HEK293 (cell line): ENCODE results near the gene SERTAD4.
A peak's percentile ranks its signal among the peaks of the same experiment; 100 is the strongest.

Experiments used
- CTCF ChIA-PET: fragments of 350-600 bp; formaldehyde crosslinking; extraction: SDS; loops from one replicate; lab custom pipeline; 2021; ENCODE audit warnings: antibody characterized with exemption; lab: Yijun Ruan, JAX
- POLR2A ChIA-PET: fragments of 300-600 bp; formaldehyde crosslinking; extraction: SDS; loops from one replicate; lab custom pipeline; 2020; ENCODE audit warnings: antibody characterized with exemption, inconsistent platforms; lab: Yijun Ruan, JAX
- H3K27ac ChIP-seq: fragments of 200-500 bp; sonication (Bioruptor generic); 2 replicates; pipeline ENCODE4 v1.5.1; 2014; ENCODE audit warnings: low read depth, low read length, control low read depth, inconsistent platforms; ENCODE audit errors: extremely low read depth
- H3K36me3 ChIP-seq, 2 experiments: fragments of 200-500 bp in 1 of 2; sonication (Bioruptor generic) in 1 of 2; 1 replicate in 1 of 2; 2 replicates in 1 of 2; pipeline ENCODE4 v1.5.1; 2014 to 2017; ENCODE audit warnings: inconsistent platforms in 2 of 2, low read length in 2 of 2; ENCODE audit not compliant: control insufficient read depth in 2 of 2, insufficient read depth in 1 of 2
- H3K4me1 ChIP-seq: fragments of 200-500 bp; sonication (Bioruptor generic); 2 replicates; pipeline ENCODE4 v1.5.1; 2014; ENCODE audit warnings: mild to moderate bottlenecking, low read length, inconsistent platforms; ENCODE audit not compliant: control insufficient read depth, insufficient read depth
- H3K4me3 ChIP-seq: 2 replicates; pipeline ENCODE4 v1.5.1; 2011; ENCODE audit warnings: low read depth, mild to moderate bottlenecking, control low read depth, low read length, moderate library complexity
- H3K9me3 ChIP-seq: fragments of 200-500 bp; sonication (Bioruptor generic); 2 replicates; pipeline ENCODE4 v1.5.1; 2014; ENCODE audit warnings: low read depth, low read length, inconsistent platforms; ENCODE audit not compliant: control insufficient read depth, insufficient read depth
- KLF1 ChIP-seq: fragments of 450-650 bp; formaldehyde crosslinking; IDR thresholded peaks from 2 replicates; pipeline ENCODE4 v1.5.1; 2016; ENCODE audit warnings: missing biosample characterization, missing genetic modification characterization
- KLF16 ChIP-seq: fragments of 450-650 bp; formaldehyde crosslinking; IDR thresholded peaks from 2 replicates; pipeline ENCODE4 v1.5.1; 2017; ENCODE audit warnings: missing biosample characterization, missing genetic modification characterization
- KLF7 ChIP-seq: fragments of 450-650 bp; formaldehyde crosslinking; IDR thresholded peaks from 2 replicates; pipeline ENCODE4 v1.5.1; 2016; ENCODE audit warnings: missing biosample characterization, missing genetic modification characterization, borderline replicate concordance
- OVOL3 ChIP-seq: fragments of 450-650 bp; formaldehyde crosslinking; IDR thresholded peaks from 2 replicates; pipeline ENCODE4 v1.5.1; 2016; ENCODE audit warnings: missing biosample characterization, missing genetic modification characterization
- SP2 ChIP-seq: fragments of 450-650 bp; formaldehyde crosslinking; IDR thresholded peaks from 2 replicates; pipeline ENCODE4 v1.5.1; 2016; ENCODE audit warnings: missing biosample characterization, missing genetic modification characterization
- ZBTB20 ChIP-seq: fragments of 450-650 bp; formaldehyde crosslinking; IDR thresholded peaks from 2 replicates; pipeline ENCODE4 v1.5.1; 2016; ENCODE audit warnings: missing biosample characterization, missing genetic modification characterization
- ZBTB48 ChIP-seq: fragments of 450-650 bp; formaldehyde crosslinking; IDR thresholded peaks from 2 replicates; pipeline ENCODE4 v1.5.1; 2016; ENCODE audit warnings: missing biosample characterization, missing genetic modification characterization
- ZEB2 ChIP-seq: fragments of 450-650 bp; formaldehyde crosslinking; IDR thresholded peaks from 2 replicates; pipeline ENCODE4 v1.5.1; 2016; ENCODE audit warnings: missing biosample characterization, missing genetic modification characterization
- ZFP69B ChIP-seq: fragments of 450-650 bp; formaldehyde crosslinking; IDR thresholded peaks from 2 replicates; pipeline ENCODE4 v1.5.1; 2016; ENCODE audit warnings: missing biosample characterization, missing genetic modification characterization
- ZNF112 ChIP-seq: fragments of 450-650 bp; formaldehyde crosslinking; IDR thresholded peaks from 2 replicates; pipeline ENCODE4 v1.5.0; 2017; ENCODE audit warnings: missing biosample characterization, missing genetic modification characterization
- ZNF175 ChIP-seq: fragments of 450-650 bp; formaldehyde crosslinking; IDR thresholded peaks from 2 replicates; pipeline ENCODE4 v1.5.1; 2016; ENCODE audit warnings: missing biosample characterization, missing genetic modification characterization
- ZNF202 ChIP-seq: fragments of 450-650 bp; formaldehyde crosslinking; IDR thresholded peaks from 2 replicates; pipeline ENCODE4 v1.5.1; 2016; ENCODE audit warnings: missing biosample characterization, missing genetic modification characterization, borderline replicate concordance
- ZNF214 ChIP-seq: fragments of 450-650 bp; formaldehyde crosslinking; IDR thresholded peaks from 2 replicates; pipeline ENCODE4 v1.5.1; 2017; ENCODE audit warnings: missing biosample characterization, mild to moderate bottlenecking, missing genetic modification characterization, borderline replicate concordance
- ZNF274 ChIP-seq, 2 experiments: fragments of 200-500 bp in 1 of 2; fragments of 450-650 bp in 1 of 2; sonication (Bioruptor generic) in 1 of 2; formaldehyde crosslinking in 1 of 2; IDR thresholded peaks; 2 replicates each; pipeline versions ENCODE4 v1.5.1 to v1.6.1; 2014 to 2016; ENCODE audit warnings: borderline replicate concordance in 1 of 2, inconsistent platforms in 1 of 2, low read length in 1 of 2, missing biosample characterization in 1 of 2, missing genetic modification characterization in 1 of 2
- ZNF292 ChIP-seq: fragments of 450-650 bp; formaldehyde crosslinking; IDR thresholded peaks from 2 replicates; pipeline ENCODE4 v1.5.1; 2016; ENCODE audit warnings: low read depth, missing biosample characterization, missing genetic modification characterization, borderline replicate concordance
- ZNF324 ChIP-seq: fragments of 450-650 bp; formaldehyde crosslinking; IDR thresholded peaks from 2 replicates; pipeline ENCODE4 v1.5.1; 2016; ENCODE audit warnings: missing biosample characterization, missing genetic modification characterization
- ZNF391 ChIP-seq: fragments of 450-650 bp; formaldehyde crosslinking; IDR thresholded peaks from 2 replicates; pipeline ENCODE4 v1.5.1; 2016; ENCODE audit warnings: low read depth, missing biosample characterization, missing genetic modification characterization, borderline replicate concordance
- ZNF416 ChIP-seq: fragments of 450-650 bp; formaldehyde crosslinking; IDR thresholded peaks from 2 replicates; pipeline ENCODE4 v1.5.1; 2016; ENCODE audit warnings: missing biosample characterization, missing genetic modification characterization
- ZNF664 ChIP-seq: fragments of 450-650 bp; formaldehyde crosslinking; IDR thresholded peaks from 2 replicates; pipeline ENCODE4 v1.5.1; 2016; ENCODE audit warnings: missing biosample characterization, missing genetic modification characterization
- ZNF677 ChIP-seq: fragments of 450-650 bp; IDR thresholded peaks from 2 replicates; pipeline ENCODE4 v1.5.0; 2018; ENCODE audit warnings: missing biosample characterization, mild to moderate bottlenecking, missing genetic modification characterization, moderate library complexity
- ZNF776 ChIP-seq: fragments of 450-650 bp; formaldehyde crosslinking; IDR thresholded peaks from 2 replicates; pipeline ENCODE4 v1.5.0; 2017; ENCODE audit warnings: missing biosample characterization, missing genetic modification characterization, borderline replicate concordance
- TF ChIP-seq, protein P1 (sequence below): fragments of 450-650 bp; formaldehyde crosslinking; IDR thresholded peaks from 2 replicates; pipeline ENCODE4 v1.5.1; 2016; ENCODE audit warnings: missing biosample characterization, missing genetic modification characterization
- TF ChIP-seq, protein P2 (sequence below): fragments of 450-650 bp; formaldehyde crosslinking; IDR thresholded peaks from 2 replicates; pipeline ENCODE4 v1.5.1; 2016; ENCODE audit warnings: missing biosample characterization, missing genetic modification characterization, low read depth
- TF ChIP-seq, protein P3 (sequence below): fragments of 450-650 bp; formaldehyde crosslinking; IDR thresholded peaks from 2 replicates; pipeline ENCODE4 v1.5.1; 2016; ENCODE audit warnings: missing biosample characterization, missing genetic modification characterization
- TF ChIP-seq, protein P4 (sequence below): fragments of 450-650 bp; formaldehyde crosslinking; IDR thresholded peaks from 2 replicates; pipeline ENCODE4 v1.5.1; 2016; ENCODE audit warnings: missing biosample characterization, missing genetic modification characterization
- TF ChIP-seq, protein P5 (sequence below): fragments of 450-650 bp; formaldehyde crosslinking; IDR thresholded peaks from 2 replicates; pipeline ENCODE4 v1.5.1; 2017; ENCODE audit warnings: missing biosample characterization, missing genetic modification characterization

SERTAD4 gene

DNA sequence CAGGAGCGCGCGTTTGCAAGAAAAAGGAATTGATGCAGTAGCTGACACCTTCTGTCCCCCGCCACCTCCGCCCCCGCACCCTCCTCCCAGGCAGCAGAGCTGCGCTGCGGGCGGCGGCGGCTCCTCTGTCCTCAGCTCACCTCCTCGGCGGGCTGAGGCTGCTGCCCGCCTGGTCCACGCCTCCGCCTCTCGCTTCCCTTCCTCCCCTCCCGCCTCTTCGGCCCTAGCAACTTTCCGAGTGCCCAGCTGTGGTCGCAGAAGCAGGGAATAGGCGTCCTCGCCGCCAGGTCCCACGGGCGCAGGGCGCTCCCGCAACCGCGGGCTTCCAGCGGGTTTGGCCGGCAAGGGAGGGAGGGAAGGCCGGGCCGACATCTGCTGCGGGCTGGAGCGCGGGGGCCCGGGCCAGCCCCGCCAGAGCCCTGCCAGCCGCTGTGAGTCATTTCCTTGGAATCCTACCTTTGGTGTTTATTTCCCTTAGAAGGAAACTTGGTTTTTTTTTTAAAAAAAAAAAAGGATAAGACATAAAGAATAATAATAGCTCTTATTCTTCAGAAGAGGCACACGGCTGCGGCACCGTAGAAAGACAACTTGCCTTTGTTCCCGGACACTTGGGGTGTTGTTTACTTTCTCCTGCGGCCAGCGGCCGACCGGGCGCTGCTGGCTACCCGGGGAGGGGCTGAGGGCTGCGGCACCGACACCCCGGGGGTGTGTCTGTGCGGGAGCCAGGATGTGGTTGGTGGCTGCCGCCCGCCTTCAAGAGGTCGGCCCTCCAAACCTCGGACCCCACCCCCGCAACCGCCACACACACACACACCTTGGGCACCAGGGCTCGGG lies 1.1 kb downstream of the SERTAD4 start (continued):
- TF ChIP-seq, protein P1, sequence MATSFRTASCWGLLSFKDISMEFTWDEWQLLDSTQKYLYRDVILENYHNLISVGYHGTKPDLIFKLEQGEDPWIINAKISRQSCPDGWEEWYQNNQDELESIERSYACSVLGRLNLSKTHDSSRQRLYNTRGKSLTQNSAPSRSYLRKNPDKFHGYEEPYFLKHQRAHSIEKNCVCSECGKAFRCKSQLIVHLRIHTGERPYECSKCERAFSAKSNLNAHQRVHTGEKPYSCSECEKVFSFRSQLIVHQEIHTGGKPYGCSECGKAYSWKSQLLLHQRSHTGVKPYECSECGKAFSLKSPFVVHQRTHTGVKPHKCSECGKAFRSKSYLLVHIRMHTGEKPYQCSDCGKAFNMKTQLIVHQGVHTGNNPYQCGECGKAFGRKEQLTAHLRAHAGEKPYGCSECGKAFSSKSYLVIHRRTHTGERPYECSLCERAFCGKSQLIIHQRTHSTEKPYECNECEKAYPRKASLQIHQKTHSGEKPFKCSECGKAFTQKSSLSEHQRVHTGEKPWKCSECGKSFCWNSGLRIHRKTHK (tag by site-specific recombination) = no peak
- TF ChIP-seq, protein P2, sequence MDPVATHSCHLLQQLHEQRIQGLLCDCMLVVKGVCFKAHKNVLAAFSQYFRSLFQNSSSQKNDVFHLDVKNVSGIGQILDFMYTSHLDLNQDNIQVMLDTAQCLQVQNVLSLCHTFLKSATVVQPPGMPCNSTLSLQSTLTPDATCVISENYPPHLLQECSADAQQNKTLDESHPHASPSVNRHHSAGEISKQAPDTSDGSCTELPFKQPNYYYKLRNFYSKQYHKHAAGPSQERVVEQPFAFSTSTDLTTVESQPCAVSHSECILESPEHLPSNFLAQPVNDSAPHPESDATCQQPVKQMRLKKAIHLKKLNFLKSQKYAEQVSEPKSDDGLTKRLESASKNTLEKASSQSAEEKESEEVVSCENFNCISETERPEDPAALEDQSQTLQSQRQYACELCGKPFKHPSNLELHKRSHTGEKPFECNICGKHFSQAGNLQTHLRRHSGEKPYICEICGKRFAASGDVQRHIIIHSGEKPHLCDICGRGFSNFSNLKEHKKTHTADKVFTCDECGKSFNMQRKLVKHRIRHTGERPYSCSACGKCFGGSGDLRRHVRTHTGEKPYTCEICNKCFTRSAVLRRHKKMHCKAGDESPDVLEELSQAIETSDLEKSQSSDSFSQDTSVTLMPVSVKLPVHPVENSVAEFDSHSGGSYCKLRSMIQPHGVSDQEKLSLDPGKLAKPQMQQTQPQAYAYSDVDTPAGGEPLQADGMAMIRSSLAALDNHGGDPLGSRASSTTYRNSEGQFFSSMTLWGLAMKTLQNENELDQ (tag by site-specific recombination) = no peak
- peak; percentile 70 for TF ChIP-seq KLF16 (tag by site-specific recombination)
- TF ChIP-seq ZNF214 (tag by site-specific recombination) = no peak
- no peak for TF ChIP-seq OVOL3 (tag by site-specific recombination)
- TF ChIP-seq ZEB2 (tag by site-specific recombination) = peak; percentile 76
- TF ChIP-seq, all 188 proteins: peak for 50

DNA sequence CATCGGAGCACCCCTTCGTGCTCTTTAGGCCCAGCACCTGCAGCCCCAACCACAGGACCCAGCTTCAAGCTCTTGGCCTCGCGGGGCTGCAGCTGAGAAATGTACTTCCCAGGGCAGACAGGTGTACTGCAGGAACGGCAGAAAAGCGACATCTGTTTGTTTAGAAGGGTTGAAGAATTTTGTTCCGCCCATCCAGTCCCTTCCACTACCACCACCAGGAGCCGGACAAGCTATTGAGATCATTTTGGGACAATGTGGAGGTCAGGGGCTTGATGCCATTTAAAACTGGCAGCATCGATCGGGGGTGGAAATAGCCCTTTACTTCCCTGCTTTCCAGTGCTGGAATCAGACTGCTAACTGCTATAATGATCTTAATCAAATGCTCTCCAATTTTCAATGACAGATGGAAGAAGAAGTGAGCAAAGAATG lies 1.7 kb downstream of the SERTAD4 start:
- CTCF ChIA-PET = interaction anchor here (0.5 to 1.6 kb wide), 6 partner anchors 12 to 1252 kb away, joined by 3 to 4 read pairs (median 4); no protein-coding TSS in a partner anchor
- TF ChIP-seq ZNF664 (tag by site-specific recombination) (no peak), SP2 (tag by site-specific recombination) (no peak), ZNF677 (tag by site-specific recombination) (no peak), ZBTB48 (peak; percentile 76), KLF7 (tag by site-specific recombination) (0 out of 2 replicates have a peak, but pooled peaks have one; percentile 39), ZNF776 (tag by site-specific recombination) (no peak), ZNF324 (tag by site-specific recombination) (no peak), ZNF202 (tag by site-specific recombination) (no peak), ZNF416 (tag by site-specific recombination) (no peak), ZNF292 (tag by site-specific recombination) (no peak), KLF1 (0 out of 2 replicates have a peak, but pooled peaks have one; percentile 77), ZFP69B (0 out of 2 replicates have a peak, but pooled peaks have one; percentile 21), ZBTB20 (tag by site-specific recombination) (peak; percentile 52; the same call in 1 of the 2 replicates), ZNF112 (tag by site-specific recombination) (no peak), ZNF274 (IDR thresholded peaks at IDR 0.05; ENCODE audit: low read length) (no peak), ZNF274 (tag by site-specific recombination; IDR thresholded peaks at IDR 0.05; ENCODE audit: borderline replicate concordance) (no peak), KLF16 (tag by site-specific recombination) (0 out of 2 replicates have a peak, but pooled peaks have one; percentile 62), ZNF391 (no peak), ZNF175 (tag by site-specific recombination) (no peak)
- TF ChIP-seq, protein P3, sequence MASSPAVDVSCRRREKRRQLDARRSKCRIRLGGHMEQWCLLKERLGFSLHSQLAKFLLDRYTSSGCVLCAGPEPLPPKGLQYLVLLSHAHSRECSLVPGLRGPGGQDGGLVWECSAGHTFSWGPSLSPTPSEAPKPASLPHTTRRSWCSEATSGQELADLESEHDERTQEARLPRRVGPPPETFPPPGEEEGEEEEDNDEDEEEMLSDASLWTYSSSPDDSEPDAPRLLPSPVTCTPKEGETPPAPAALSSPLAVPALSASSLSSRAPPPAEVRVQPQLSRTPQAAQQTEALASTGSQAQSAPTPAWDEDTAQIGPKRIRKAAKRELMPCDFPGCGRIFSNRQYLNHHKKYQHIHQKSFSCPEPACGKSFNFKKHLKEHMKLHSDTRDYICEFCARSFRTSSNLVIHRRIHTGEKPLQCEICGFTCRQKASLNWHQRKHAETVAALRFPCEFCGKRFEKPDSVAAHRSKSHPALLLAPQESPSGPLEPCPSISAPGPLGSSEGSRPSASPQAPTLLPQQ (tag by site-specific recombination) = 0 out of 2 replicates have a peak, but pooled peaks have one; percentile 3
- TF ChIP-seq, protein P4, sequence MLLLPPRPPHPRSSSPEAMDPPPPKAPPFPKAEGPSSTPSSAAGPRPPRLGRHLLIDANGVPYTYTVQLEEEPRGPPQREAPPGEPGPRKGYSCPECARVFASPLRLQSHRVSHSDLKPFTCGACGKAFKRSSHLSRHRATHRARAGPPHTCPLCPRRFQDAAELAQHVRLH (tag by site-specific recombination) = no peak
- TF ChIP-seq, protein P5, sequence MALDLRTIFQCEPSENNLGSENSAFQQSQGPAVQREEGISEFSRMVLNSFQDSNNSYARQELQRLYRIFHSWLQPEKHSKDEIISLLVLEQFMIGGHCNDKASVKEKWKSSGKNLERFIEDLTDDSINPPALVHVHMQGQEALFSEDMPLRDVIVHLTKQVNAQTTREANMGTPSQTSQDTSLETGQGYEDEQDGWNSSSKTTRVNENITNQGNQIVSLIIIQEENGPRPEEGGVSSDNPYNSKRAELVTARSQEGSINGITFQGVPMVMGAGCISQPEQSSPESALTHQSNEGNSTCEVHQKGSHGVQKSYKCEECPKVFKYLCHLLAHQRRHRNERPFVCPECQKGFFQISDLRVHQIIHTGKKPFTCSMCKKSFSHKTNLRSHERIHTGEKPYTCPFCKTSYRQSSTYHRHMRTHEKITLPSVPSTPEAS = 0 out of 2 replicates have a peak, but pooled peaks have one; percentile 3

More for the DNA sequence above, 1.7 kb downstream of the SERTAD4 start:
- POLR2A ChIA-PET = interaction anchor here (0.6 to 2.1 kb wide), 6 partner anchors 12 to 296 kb away, joined by 3 to 12 read pairs (median 5); partner anchors contain the start of gene SYT14
- Histone ChIP-seq H3K27ac (peak overlapping the region; percentile 99), H3K4me3 (peak overlapping the region; percentile 96), H3K36me3 (peaks cover 0 to 9% of the 10 kb centered on the region in 2 experiments; a peak in 1 of 3 replicates), H3K9me3 (no peaks in the 10 kb centered on the region), H3K4me1 (peaks cover 45% of the 10 kb centered on the region)
